Thyroid gland (tissue), 4 donors: ENCODE measurements around the gene NPHP4. TPM values are rescaled to one million over a fixed set of nuclear protein-coding genes. Genes with fewer than 3 reads are reported as not detected.

Experiments used
- DNase-seq, 2 donors: peaks; one replicate each; pipeline ENCODE4 v3.0.0-alpha.2; 2019
- H3K27ac ChIP-seq, 3 donors: fragments of 200-600 bp; sonication (generic); 1 replicate in 2 of 3; 2 replicates in 1 of 3; pipeline ENCODE4 v1.5.1; 2016 to 2019; ENCODE audit warnings: mild to moderate bottlenecking in 1 of 3, moderate library complexity in 1 of 3
- H3K27me3 ChIP-seq: fragments of 200-600 bp; sonication (generic); one replicate; pipeline ENCODE4 v1.5.1; 2019
- H3K36me3 ChIP-seq, 2 donors: fragments of 200-600 bp; sonication (generic); one replicate each; pipeline ENCODE4 v1.5.1; 2016 to 2019
- H3K4me1 ChIP-seq, 2 donors: fragments of 200-600 bp; sonication (generic); one replicate each; pipeline ENCODE4 v1.5.1; 2017 to 2019
- H3K4me3 ChIP-seq, 3 donors: fragments of 200-600 bp; sonication (generic); replicated peaks in 1 of 3; 1 replicate in 2 of 3; 2 replicates in 1 of 3; pipeline ENCODE4 v1.5.1; 2016; ENCODE audit warnings: mild to moderate bottlenecking in 1 of 3
- H3K9me3 ChIP-seq: fragments of 200-600 bp; sonication (generic); one replicate; pipeline ENCODE4 v1.5.1; 2017
- CTCF ChIP-seq, 6 experiments: fragments of 200-600 bp in 3 of 6; fragments of 450-650 bp in 3 of 6; sonication (generic) in 3 of 6; IDR thresholded peaks; one replicate each; pipeline ENCODE4 v1.5.1; 2016 to 2019; ENCODE audit warnings: antibody characterized with exemption in 6 of 6, mild to moderate bottlenecking in 2 of 6, inconsistent platforms in 1 of 6, moderate library complexity in 1 of 6
- POLR2A ChIP-seq, 2 donors: fragments of 450-650 bp; IDR thresholded peaks; one replicate each; pipeline ENCODE4 v1.6.1; 2017; ENCODE audit warnings: antibody characterized with exemption in 2 of 2, mild to moderate bottlenecking in 2 of 2, moderate library complexity in 1 of 2
- WGBS, 2 donors: methylation state at CpG; one replicate each; pipeline ENCODE4 v1.1.5; 2017; 5-methylcytosine and 5-hydroxymethylcytosine counted together
- intact Hi-C: fragments of 100-400 bp; cut with DNase I; formaldehyde crosslinking; loops from one replicate; pipeline ENCODE4 v1.15.1; 2023
- total RNA-seq, 4 donors: library from RNA; depleted of rRNA; stranded (reverse); fragments of >200 nt; gene quantifications; one replicate each; pipeline ENCODE4 v1.2.3, GENCODE V29; 2016

Gene NPHP4
- total RNA-seq, 4 donors from 2014 or later, result 24.3 to 48.3 (median 30.4) TPM

- no peaks in the 10 kb centered on the region for H3K36me3 ChIP-seq
- intact Hi-C loops, result no loop called here
- H3K27ac ChIP-seq, result no peak overlapping the region
- no peak for DNase-seq
- H3K9me3 ChIP-seq, result no peaks in the 10 kb centered on the region
- H3K4me1 ChIP-seq, result no peaks in the 10 kb centered on the region
- 81 to 88% methylated on average over 19 of the region's 19 CpGs for WGBS, 2 donors
- no peaks in the 10 kb centered on the region for H3K27me3 ChIP-seq
- no peak for TF ChIP-seq POLR2A (IDR thresholded peaks at IDR 0.05)
- no peak for TF ChIP-seq CTCF (IDR thresholded peaks at IDR 0.05)
- no peak overlapping the region for H3K4me3 ChIP-seq
Measured at GRCh38 chr1:5837976-5838653, 154.1 kb downstream of the NPHP4 start.

GRCh38 chr1:5836776-5837440 lies 155.3 kb downstream of the NPHP4 start:
- TF ChIP-seq CTCF (IDR thresholded peaks at IDR 0.05) (no peak), POLR2A (IDR thresholded peaks at IDR 0.05) (no peak)
- Histone ChIP-seq H3K4me1 (no peaks in the 10 kb centered on the region), H3K9me3 (no peaks in the 10 kb centered on the region), H3K27me3 (no peaks in the 10 kb centered on the region), H3K4me3 (no peak overlapping the region), H3K27ac (no peak overlapping the region), H3K36me3 (no peaks in the 10 kb centered on the region)
- 19 to 41% methylated on average over 7 to 17 of the region's 17 CpGs for WGBS, 2 donors
- DNase-seq, result no peak
- intact Hi-C loops, result no loop called here

- intact Hi-C loops, result no loop called here
- H3K27me3 ChIP-seq, result no peaks in the 10 kb centered on the region
- TF ChIP-seq CTCF (IDR thresholded peaks at IDR 0.05), result no peak
- TF ChIP-seq POLR2A (IDR thresholded peaks at IDR 0.05), result no peak
- no peaks in the 10 kb centered on the region for H3K4me1 ChIP-seq
- DNase-seq, result no peak
- WGBS, 2 donors, result 66 to 83% methylated on average over 8 of the region's 8 CpGs
- H3K36me3 ChIP-seq, result no peaks in the 10 kb centered on the region
- no peak overlapping the region for H3K27ac ChIP-seq
- H3K4me3 ChIP-seq, result no peak overlapping the region
- no peaks in the 10 kb centered on the region for H3K9me3 ChIP-seq
Measured at GRCh38 chr1:5835179-5835562, 157.1 kb downstream of the NPHP4 start.

GRCh38 chr1:5834477-5835178 lies 157.6 kb downstream of the NPHP4 start:
- DNase-seq, result no peak
- H3K4me1 ChIP-seq, result no peaks in the 10 kb centered on the region
- WGBS, 2 donors, result 56 to 58% methylated on average over 19 to 27 of the region's 32 CpGs
- no peaks in the 10 kb centered on the region for H3K36me3 ChIP-seq
- H3K27ac ChIP-seq, result no peak overlapping the region
- H3K27me3 ChIP-seq, result no peaks in the 10 kb centered on the region
- TF ChIP-seq POLR2A (IDR thresholded peaks at IDR 0.05) (no peak), CTCF (IDR thresholded peaks at IDR 0.05) (no peak)
- no peak overlapping the region for H3K4me3 ChIP-seq
- intact Hi-C loops, result no loop called here
- no peaks in the 10 kb centered on the region for H3K9me3 ChIP-seq

GRCh38 chr1:5833911-5834310 lies 158.3 kb downstream of the NPHP4 start:
- TF ChIP-seq CTCF (IDR thresholded peaks at IDR 0.05) (no peak), POLR2A (IDR thresholded peaks at IDR 0.05) (no peak)
- WGBS, 2 donors, result 79 to 86% methylated on average over 9 to 11 of the region's 14 CpGs
- intact Hi-C loops, result no loop called here
- no peaks in the 10 kb centered on the region for H3K4me1 ChIP-seq
- no peaks in the 10 kb centered on the region for H3K9me3 ChIP-seq
- H3K27ac ChIP-seq, result no peak overlapping the region
- no peaks in the 10 kb centered on the region for H3K27me3 ChIP-seq
- no peaks in the 10 kb centered on the region for H3K36me3 ChIP-seq
- H3K4me3 ChIP-seq, result no peak overlapping the region
- DNase-seq, result no peak
